PC-9 (cell line): ENCODE measurements around the gene FRMD8.

Experiments
- EZH2 ChIP-seq: fragments of 200-600 bp; sonication (generic); IDR thresholded peaks from 2 replicates; pipeline ENCODE4 v1.8.0; 2017; ENCODE audit warnings: antibody characterized with exemption, low read depth
- TF ChIP-seq, protein P1 (sequence below): fragments of 200-600 bp; sonication (generic); conservative IDR thresholded peaks from 2 replicates; pipeline ENCODE4 v1.6.1; 2017; ENCODE audit warnings: mixed run types, antibody characterized with exemption, mild to moderate bottlenecking, moderate library complexity

DNA sequence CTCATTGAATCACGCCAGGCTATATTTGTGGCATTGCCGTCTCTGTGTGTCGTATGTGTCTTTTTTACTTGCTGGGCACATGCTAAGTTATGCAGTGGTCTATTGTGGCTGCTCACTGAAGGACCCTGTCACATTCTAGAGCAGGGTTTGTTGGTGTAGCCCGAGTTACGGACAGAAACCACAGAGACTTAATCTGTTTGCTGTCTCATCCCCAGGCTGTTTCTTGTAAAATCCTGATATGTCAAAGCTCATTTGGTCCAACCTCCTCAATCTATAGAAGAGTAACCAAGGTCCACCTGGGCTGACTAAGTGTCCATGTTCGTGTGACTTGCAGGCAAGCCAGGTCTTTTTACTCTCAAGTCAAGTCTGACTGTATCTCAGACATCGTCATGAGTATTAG lies 47.8 kb upstream of the FRMD8 start:
- TF ChIP-seq, protein P1, sequence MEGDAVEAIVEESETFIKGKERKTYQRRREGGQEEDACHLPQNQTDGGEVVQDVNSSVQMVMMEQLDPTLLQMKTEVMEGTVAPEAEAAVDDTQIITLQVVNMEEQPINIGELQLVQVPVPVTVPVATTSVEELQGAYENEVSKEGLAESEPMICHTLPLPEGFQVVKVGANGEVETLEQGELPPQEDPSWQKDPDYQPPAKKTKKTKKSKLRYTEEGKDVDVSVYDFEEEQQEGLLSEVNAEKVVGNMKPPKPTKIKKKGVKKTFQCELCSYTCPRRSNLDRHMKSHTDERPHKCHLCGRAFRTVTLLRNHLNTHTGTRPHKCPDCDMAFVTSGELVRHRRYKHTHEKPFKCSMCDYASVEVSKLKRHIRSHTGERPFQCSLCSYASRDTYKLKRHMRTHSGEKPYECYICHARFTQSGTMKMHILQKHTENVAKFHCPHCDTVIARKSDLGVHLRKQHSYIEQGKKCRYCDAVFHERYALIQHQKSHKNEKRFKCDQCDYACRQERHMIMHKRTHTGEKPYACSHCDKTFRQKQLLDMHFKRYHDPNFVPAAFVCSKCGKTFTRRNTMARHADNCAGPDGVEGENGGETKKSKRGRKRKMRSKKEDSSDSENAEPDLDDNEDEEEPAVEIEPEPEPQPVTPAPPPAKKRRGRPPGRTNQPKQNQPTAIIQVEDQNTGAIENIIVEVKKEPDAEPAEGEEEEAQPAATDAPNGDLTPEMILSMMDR: no peak
- no peak for TF ChIP-seq EZH2
